Pancreas (tissue), 10 donors: ENCODE data around the gene SLC27A3. TPM values are rescaled to one million over a fixed set of nuclear protein-coding genes. Genes with fewer than 3 reads are reported as not detected.
A peak's percentile ranks its signal among the peaks of the same experiment; 100 is the strongest.
"Not testable (repeated sequence)": the region's sequence is repeated elsewhere in the genome, so short reads cannot be mapped to it uniquely, and the experiment has no call there.

ENCODE experiments used
- ATAC-seq, 4 donors: fragments of 200-7000 bp; cut with Tn5 transposase; one replicate each; pipeline versions ENCODE4 v1.8.0 to v1.9.1; 2020; ENCODE audit warnings: mild to moderate bottlenecking in 4 of 4, moderate library complexity in 4 of 4
- DNase-seq, 6 donors: peaks; one replicate each; pipeline ENCODE4 v3.0.0-alpha.2; 2020
- FAIRE-seq: peaks from 2 replicates; lab custom pipeline; 2012; peaks lifted over from hg19 to GRCh38; lab: Jason Lieb, UNC
- H3K27ac ChIP-seq, 4 donors: fragments of 200-600 bp; sonication (generic); 1 replicate in 3 of 4; 2 replicates in 1 of 4; pipeline versions ENCODE4 v1.5.0 to v1.8.0; 2020
- H3K27me3 ChIP-seq, 4 donors: fragments of 200-600 bp; one replicate each; pipeline ENCODE4 v1.8.0; 2021
- H3K36me3 ChIP-seq, 3 donors: fragments of 200-600 bp; sonication (generic) in 1 of 3; one replicate each; pipeline versions ENCODE4 v1.5.0 to v1.8.0; 2020 to 2021
- H3K4me1 ChIP-seq, 3 donors: fragments of 200-600 bp; one replicate each; pipeline ENCODE4 v1.8.0; 2021
- H3K4me3 ChIP-seq, 4 donors: fragments of 200-600 bp; sonication (generic) in 2 of 4; one replicate each; pipeline versions ENCODE4 v1.5.0 to v1.8.0; 2020 to 2021
- H3K9me3 ChIP-seq, 4 donors: fragments of 200-600 bp; one replicate each; pipeline ENCODE4 v1.8.0; 2021
- whole genome bisulfite sequencing, 2 donors: extraction: QIAGEN DNeasy Blood & Tissue Kit; methylation state at CpG; one replicate each; pipeline ENCODE4 v1.1.7; 2013; 5-methylcytosine and 5-hydroxymethylcytosine counted together
- intact Hi-C, 3 donors: fragments of 100-400 bp; cut with DNase I; formaldehyde crosslinking; loops; one replicate each; pipeline versions ENCODE4 v1.11.1 to v1.14.2; 2022
- polyA plus RNA-seq, 2 donors: library from polyadenylated mRNA; stranded (reverse); fragments of 200-250 nt; gene quantifications; one replicate each; pipeline ENCODE4 v1.2.3, GENCODE V29; 2013
- total RNA-seq, 6 donors: library from RNA; stranded (reverse); fragmentation: NEBNext Ultra II Directional in 4 of 6; extraction: Animal tissue kit (Norgen Biotek cat#: 25700) in 4 of 6; gene quantifications; one replicate each; pipeline versions ENCODE4 v1.2.1 to v1.2.4, GENCODE V29; 2021 to 2023
- TF ChIP-seq, protein P1 (sequence below), 4 donors: fragments of 200-600 bp; sonication (generic) in 3 of 4; IDR thresholded peaks; one replicate each; pipeline versions ENCODE4 v1.5.0 to v1.8.0; 2021; ENCODE audit warnings: antibody characterized with exemption in 4 of 4
- donor health status: healthy with polysubstance abuse.
- donor health status: DM: no; HTN: no; CAD: no; lungs with moderate emphysema.
- donor health status: DM: no; HTN: no; CAD: no.
- donor health status: control.
- donor health status: control.
- donor health status: Bipolar disorder and iron deficiency.
- donor health status: DM: yes; HTN: yes; CAD: no.
- donor health status: DM: no; HTN: no; CAD: no.
- donor health status: DM: no; HTN: no; CAD: no.
- donor health status: DM: yes; HTN: yes; CAD: no.

The SLC27A3 gene
- total and polyA plus RNA-seq, 8 donors, result 9.0 to 64.0 (median 13.1) TPM

DNA sequence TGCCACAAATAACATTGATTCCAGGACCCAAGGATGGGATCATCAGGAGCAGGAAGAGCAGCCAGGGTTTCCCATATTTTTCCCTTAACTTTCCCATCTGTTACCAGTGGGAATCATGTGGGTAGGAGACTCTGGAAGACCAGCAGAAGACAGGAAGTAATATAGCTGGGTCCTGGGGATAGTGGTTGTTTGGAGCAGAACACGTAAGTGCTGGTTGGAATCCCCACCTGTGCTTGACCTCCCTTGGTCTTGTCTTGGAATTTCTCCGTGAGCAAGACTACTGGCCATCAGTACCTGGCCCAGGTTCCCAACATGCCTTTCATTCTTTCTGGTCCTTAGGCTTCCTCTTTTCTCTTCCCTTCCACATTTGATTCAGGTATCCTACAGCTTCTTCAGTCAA lies 20.9 kb upstream of the SLC27A3 start:
- H3K4me1 ChIP-seq, result no peaks in the 10 kb centered on the region
- ATAC-seq, result no peak
- FAIRE-seq, result no peak
- no peaks in the 10 kb centered on the region for H3K27me3 ChIP-seq
- H3K9me3 ChIP-seq, result no peaks in the 10 kb centered on the region
- intact Hi-C loops, result no loop called here
- no peak overlapping the region for H3K27ac ChIP-seq
- H3K36me3 ChIP-seq, result peaks cover 0 to 44% (median 20%) of the 10 kb centered on the region in 3 donors
- no peak overlapping the region for H3K4me3 ChIP-seq
- no peak for DNase-seq
- 94 to 100% methylated on average over 2 of the region's 2 CpGs for WGBS, 2 donors
- TF ChIP-seq, protein P1, sequence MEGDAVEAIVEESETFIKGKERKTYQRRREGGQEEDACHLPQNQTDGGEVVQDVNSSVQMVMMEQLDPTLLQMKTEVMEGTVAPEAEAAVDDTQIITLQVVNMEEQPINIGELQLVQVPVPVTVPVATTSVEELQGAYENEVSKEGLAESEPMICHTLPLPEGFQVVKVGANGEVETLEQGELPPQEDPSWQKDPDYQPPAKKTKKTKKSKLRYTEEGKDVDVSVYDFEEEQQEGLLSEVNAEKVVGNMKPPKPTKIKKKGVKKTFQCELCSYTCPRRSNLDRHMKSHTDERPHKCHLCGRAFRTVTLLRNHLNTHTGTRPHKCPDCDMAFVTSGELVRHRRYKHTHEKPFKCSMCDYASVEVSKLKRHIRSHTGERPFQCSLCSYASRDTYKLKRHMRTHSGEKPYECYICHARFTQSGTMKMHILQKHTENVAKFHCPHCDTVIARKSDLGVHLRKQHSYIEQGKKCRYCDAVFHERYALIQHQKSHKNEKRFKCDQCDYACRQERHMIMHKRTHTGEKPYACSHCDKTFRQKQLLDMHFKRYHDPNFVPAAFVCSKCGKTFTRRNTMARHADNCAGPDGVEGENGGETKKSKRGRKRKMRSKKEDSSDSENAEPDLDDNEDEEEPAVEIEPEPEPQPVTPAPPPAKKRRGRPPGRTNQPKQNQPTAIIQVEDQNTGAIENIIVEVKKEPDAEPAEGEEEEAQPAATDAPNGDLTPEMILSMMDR (IDR thresholded peaks at IDR 0.05), result no peak

DNA sequence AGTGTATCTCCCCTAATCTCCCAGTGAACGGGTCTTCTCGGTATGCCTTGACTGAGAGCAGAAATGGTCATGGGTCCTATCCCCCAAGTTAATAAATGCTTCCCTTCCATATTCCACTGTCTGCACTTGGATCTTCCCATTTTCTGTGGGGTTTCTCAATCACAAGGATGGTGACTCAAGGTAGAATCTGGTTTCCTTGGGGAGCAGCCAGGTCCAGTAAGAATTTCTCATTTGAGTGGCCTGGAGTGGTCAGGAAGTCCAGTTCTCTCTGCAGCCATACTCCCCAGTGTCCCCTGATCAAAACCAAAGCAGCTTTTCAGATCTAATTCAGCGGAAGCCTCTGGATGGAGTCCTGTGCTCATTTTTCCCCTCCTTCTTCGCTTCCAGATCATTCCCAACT lies 14.8 kb upstream of the SLC27A3 start:
- no peak for FAIRE-seq
- DNase-seq, result no peak
- intact Hi-C loops, result no loop called here
- no peaks in the 10 kb centered on the region for H3K4me1 ChIP-seq
- ATAC-seq, result no peak
- no peaks in the 10 kb centered on the region for H3K27me3 ChIP-seq
- H3K4me3 ChIP-seq, result no peak overlapping the region
- peaks cover 0 to 49% (median 0%) of the 10 kb centered on the region in 3 donors for H3K36me3 ChIP-seq
- no peaks in the 10 kb centered on the region for H3K9me3 ChIP-seq
- no peak overlapping the region for H3K27ac ChIP-seq
- 92 to 96% methylated on average over 4 of the region's 4 CpGs for WGBS, 2 donors
- TF ChIP-seq, protein P1 (IDR thresholded peaks at IDR 0.05), result no peak

DNA sequence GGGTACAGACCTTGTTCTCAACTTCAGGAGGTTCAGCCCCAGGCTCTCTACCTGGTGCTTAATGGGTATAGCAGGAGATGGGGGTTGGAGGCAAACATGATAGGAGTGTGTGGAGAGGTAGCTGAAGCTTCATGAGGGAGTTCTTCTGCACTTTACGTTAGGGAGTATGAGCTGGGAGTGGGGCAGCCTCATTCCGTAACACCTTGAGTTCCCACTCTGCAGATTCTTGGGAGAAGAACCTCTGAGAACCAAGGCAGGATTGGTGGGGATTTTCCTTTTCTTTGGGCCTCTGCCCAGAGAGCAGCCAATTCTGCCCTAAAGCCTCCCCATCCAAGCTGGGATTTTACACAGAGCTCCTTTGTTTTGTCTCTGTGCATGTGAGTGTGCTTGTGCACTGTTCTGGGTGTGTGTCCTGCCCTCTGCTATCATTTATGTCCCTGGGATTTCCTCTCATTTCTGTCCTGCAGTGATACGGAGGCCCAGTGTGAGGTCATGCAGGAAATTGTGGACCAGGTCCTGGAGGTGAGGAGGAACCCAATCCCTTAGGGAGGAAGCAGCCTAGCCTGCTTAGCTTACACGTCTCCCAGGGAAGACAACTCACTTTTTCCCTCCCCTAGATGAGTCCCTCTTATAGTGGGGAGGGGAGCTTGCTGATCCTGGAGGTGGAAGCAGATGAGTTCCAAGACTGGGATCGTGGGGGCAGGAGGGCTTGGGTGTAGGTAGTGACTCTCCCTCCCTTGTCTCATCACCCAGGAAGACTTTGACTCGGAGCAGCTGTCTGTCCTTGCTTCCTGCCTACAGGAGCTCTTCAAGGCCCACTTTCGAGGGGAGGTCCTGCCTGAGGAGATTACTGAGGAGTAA lies 11.6 kb upstream of the SLC27A3 start:
- DNase-seq (no peak), ATAC-seq (peak in 3 of 4 donors; percentile 14 to 28 (median 25)), FAIRE-seq (no peak)
- Histone ChIP-seq H3K4me1 (peaks cover under 1 to 9% (median 7%) of the 10 kb centered on the region in 3 donors), H3K9me3 (no peaks in the 10 kb centered on the region), H3K36me3 (peaks cover 0 to 40% (median 0%) of the 10 kb centered on the region in 3 donors), H3K4me3 (no peak overlapping the region), H3K27ac (peak overlapping the region in 2 of 4 donors; percentile 25 to 64), H3K27me3 (no peaks in the 10 kb centered on the region)
- TF ChIP-seq, protein P1 (IDR thresholded peaks at IDR 0.05), result no peak
- WGBS, 2 donors, result 72 to 76% methylated on average over 7 of the region's 7 CpGs
- intact Hi-C loops, result no loop called here

DNA sequence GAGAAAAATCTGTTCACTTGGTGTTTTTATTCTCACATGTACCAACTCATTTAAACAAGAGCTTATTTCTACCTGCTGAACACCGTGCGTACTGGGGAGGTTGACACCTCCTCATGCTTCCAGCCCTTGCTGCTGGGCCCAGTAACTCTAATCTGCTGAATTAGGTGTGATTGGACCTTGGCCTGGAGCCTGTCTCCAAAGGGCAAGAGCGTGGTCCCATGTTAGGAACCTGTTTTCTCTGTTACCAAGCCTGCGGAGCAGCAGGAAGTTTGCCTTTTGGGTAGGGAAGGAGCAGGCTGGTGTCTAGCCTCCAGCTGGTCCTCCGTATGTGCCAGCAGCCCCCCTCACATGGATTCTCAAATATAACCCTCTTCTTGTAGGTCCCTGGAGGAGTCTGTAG lies 10.9 kb upstream of the SLC27A3 start:
- no peaks in the 10 kb centered on the region for H3K9me3 ChIP-seq
- H3K27me3 ChIP-seq, result no peaks in the 10 kb centered on the region
- peaks cover 0 to 33% (median 0%) of the 10 kb centered on the region in 3 donors for H3K36me3 ChIP-seq
- intact Hi-C loops, result no loop called here
- DNase-seq (no peak), FAIRE-seq (no peak), ATAC-seq (no peak)
- H3K4me3 ChIP-seq, result no peak overlapping the region
- H3K4me1 ChIP-seq, result peaks cover 8 to 14% (median 14%) of the 10 kb centered on the region in 3 donors
- TF ChIP-seq, protein P1 (IDR thresholded peaks at IDR 0.05), result no peak
- peak overlapping the region in 2 of 4 donors; percentile 25 to 64 for H3K27ac ChIP-seq
- 82 to 84% methylated on average over 5 of the region's 5 CpGs for WGBS, 2 donors

DNA sequence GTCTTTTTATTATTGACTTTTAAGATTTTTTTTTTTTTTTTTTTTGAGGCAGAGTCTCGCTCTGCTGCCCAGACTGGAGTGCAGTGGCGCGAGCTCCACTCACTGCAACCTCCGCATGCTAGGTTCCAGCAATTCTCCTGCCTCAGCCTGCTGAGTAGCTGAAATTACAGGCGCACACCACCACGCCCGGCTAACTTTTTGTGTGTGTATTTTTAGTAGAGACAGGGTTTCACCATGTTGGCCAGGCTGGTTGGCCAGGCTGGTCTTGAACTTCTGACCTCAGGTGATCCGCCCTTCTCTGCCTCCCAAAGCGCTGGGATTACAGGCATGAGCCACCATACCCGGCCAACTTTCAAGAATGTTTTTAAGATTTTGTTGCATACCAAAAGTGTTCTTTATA lies 8.5 kb upstream of the SLC27A3 start:
- WGBS, 2 donors, result 95% methylated on average over 10 of the region's 10 CpGs
- peaks cover 0 to 40% (median 0%) of the 10 kb centered on the region in 3 donors for H3K36me3 ChIP-seq
- H3K27ac ChIP-seq, result not testable (repeated sequence)

More for the DNA sequence above, 8.5 kb upstream of the SLC27A3 start:
- FAIRE-seq, intact Hi-C loops, H3K27me3 ChIP-seq, H3K4me3 ChIP-seq, DNase-seq, H3K9me3 ChIP-seq, ATAC-seq: not testable (repeated sequence)
- H3K4me1 ChIP-seq, result peaks cover 10 to 16% (median 14%) of the 10 kb centered on the region in 3 donors
